COLO829 (cell line): ENCODE results near the gene SLC25A53.
"Not testable (repeated sequence)": the region's sequence is repeated elsewhere in the genome, so short reads cannot be mapped to it uniquely, and the experiment has no call there.

Experiments
- DNase-seq: peaks from one replicate; pipeline ENCODE4 v3.0.0; 2012; ENCODE audit warnings: low spot score

SLC25A53 gene

GRCh38 chrX:104075778-104076445 is 80.9 kb downstream of the SLC25A53 start, which contains the start of gene TMSB15C:
TSS of gene TMSB15C (minus strand) at chrX:104076236.
- DNase-seq, result not testable (repeated sequence)

- not testable (repeated sequence) for DNase-seq
Measured at GRCh38 chrX:104062636-104063035, 94.2 kb downstream of the SLC25A53 start.

GRCh38 chrX:104054956-104055355 is 101.9 kb downstream of the SLC25A53 start:
- DNase-seq, result not testable (repeated sequence)
